ENCODE measurements around the gene HERC4.

The HERC4 gene

GRCh38 chr10:68074775-68075549, at the start of gene HERC4:
HERC4 (minus strand) TSS chr10:68075283; CDS start chr10:68073108, 2,175 bp downstream.
- H3K4me3 ChIP-seq (ENCODE audit: low read depth in 1 of 2, low read length in 2 of 2) = peak within 1 kb of the TSS; percentile 78 to 98
- H3K27me3 ChIP-seq (ENCODE audit: low read depth, low read length) = no peaks in the 10 kb centered on the region
- H3K9me3 ChIP-seq (ENCODE audit: control insufficient read depth in 1 of 2, low read length in 2 of 2) = no peaks in the 10 kb centered on the region
- H3K36me3 ChIP-seq (ENCODE audit: control insufficient read depth in 1 of 2, insufficient read depth in 2 of 2, low read length in 2 of 2) = peaks cover 0 to 9% of the 10 kb centered on the region in 2 donors
- H3K4me1 ChIP-seq (ENCODE audit: control insufficient read depth in 1 of 2, insufficient read depth in 2 of 2, low read length in 2 of 2) = peaks cover 9 to 24% of the 10 kb centered on the region in 2 donors
- peak within 1 kb of the TSS; percentile 95 for H3K27ac ChIP-seq (ENCODE audit: low read length)

DNA sequence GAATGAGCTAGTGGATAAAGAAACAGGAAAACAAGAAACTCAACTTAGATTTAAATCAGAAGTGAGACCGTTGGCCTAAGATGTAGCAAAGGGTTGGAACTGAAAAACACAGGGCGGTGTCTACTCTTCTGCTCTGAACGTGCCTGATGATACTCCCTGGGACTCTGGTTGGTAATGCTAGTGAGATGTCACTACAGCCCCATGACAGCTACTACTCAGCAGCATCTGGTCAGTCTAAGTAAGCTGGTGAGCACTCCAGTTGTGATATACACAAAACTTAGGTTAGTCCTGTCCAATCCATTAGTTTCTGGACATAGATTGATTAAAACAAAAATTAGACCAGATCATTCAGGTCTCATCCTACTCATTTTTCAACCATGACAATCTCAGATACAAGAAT, 49.6 kb upstream of the HERC4 start:
- Histone ChIP-seq H3K4me1 (ENCODE audit: control insufficient read depth in 1 of 2, insufficient read depth in 2 of 2, low read length in 2 of 2) (no peaks in the 10 kb centered on the region), H3K4me3 (ENCODE audit: low read depth in 1 of 2, low read length in 2 of 2) (no peak overlapping the region), H3K9me3 (ENCODE audit: control insufficient read depth in 1 of 2, low read length in 2 of 2) (no peaks in the 10 kb centered on the region)

DNA sequence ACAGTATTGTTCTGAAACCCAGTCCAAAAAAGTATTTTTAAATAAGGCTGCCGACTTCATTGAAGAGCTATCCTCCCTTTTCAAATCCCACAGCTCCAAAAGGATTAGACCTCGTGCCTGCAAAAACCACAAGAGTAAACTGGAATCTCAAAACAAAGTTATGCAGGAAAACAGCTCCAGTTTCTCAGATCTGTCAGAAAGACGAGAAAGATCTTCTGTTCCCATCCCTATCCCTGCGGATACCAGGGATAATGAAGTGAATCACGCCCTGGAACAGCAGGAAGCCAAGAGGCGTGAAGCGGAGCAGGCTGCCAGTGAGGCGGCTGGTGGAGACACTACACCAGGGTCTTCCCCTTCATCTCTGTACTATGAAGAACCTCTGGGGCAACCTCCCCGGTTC, 46.8 kb upstream of the HERC4 start:
- Histone ChIP-seq H3K27me3 (ENCODE audit: low read depth, low read length) (no peaks in the 10 kb centered on the region), H3K9me3 (ENCODE audit: control insufficient read depth in 1 of 2, low read length in 2 of 2) (no peaks in the 10 kb centered on the region), H3K36me3 (ENCODE audit: control insufficient read depth in 1 of 2, insufficient read depth in 2 of 2, low read length in 2 of 2) (no peaks in the 10 kb centered on the region), H3K4me3 (ENCODE audit: low read depth in 1 of 2, low read length in 2 of 2) (no peak overlapping the region), H3K4me1 (ENCODE audit: control insufficient read depth in 1 of 2, insufficient read depth in 2 of 2, low read length in 2 of 2) (no peaks in the 10 kb centered on the region), H3K27ac (ENCODE audit: low read length) (no peak overlapping the region)

More for the DNA sequence above, 49.6 kb upstream of the HERC4 start:
- Histone ChIP-seq H3K27ac (ENCODE audit: low read length) (no peak overlapping the region), H3K27me3 (ENCODE audit: low read depth, low read length) (no peaks in the 10 kb centered on the region), H3K36me3 (ENCODE audit: control insufficient read depth in 1 of 2, insufficient read depth in 2 of 2, low read length in 2 of 2) (no peaks in the 10 kb centered on the region)

DNA sequence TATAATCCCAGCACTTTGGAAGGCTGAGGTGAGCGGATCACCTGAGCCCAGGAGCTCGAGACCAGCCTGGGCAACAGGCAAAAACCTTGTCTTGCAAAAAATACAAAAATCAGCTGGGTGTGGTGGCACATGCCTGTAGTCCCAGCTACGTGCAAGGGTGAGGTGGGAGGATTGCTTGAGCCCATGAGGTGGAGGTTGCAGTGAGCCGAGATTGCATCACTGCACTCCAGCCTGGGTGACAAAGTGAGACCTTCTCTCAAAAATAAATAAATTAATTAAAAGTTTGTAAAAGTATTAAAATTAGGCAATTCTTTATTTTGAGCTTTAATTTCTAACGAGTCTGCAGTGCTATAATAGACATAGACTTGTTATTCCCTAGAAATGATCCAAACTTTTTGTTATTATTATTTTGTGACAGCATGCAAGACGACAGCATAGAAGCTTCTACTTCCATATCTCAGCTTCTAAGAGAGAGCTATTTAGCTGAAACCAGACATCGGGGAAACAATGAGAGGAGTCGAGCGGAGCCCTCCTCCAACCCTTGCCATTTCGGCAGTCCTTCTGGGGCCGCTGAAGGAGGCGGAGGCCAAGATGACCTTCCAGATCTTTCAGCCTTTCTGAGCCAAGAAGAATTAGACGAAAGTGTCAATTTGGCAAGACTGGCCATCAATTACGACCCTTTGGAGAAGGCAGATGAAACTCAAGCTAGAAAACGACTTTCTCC, 46.1 kb upstream of the HERC4 start:
- no peaks in the 10 kb centered on the region for H3K36me3 ChIP-seq (ENCODE audit: control insufficient read depth in 1 of 2, insufficient read depth in 2 of 2, low read length in 2 of 2)
- no peaks in the 10 kb centered on the region for H3K27me3 ChIP-seq (ENCODE audit: low read depth, low read length)
- H3K4me1 ChIP-seq (ENCODE audit: control insufficient read depth in 1 of 2, insufficient read depth in 2 of 2, low read length in 2 of 2) = no peaks in the 10 kb centered on the region
- no peak overlapping the region for H3K27ac ChIP-seq (ENCODE audit: low read length)
- no peaks in the 10 kb centered on the region for H3K9me3 ChIP-seq (ENCODE audit: control insufficient read depth in 1 of 2, low read length in 2 of 2)
- H3K4me3 ChIP-seq (ENCODE audit: low read depth in 1 of 2, low read length in 2 of 2) = no peak overlapping the region

GRCh38 chr10:68118657-68119056, 43.6 kb upstream of the HERC4 start:
- Histone ChIP-seq H3K9me3 (ENCODE audit: control insufficient read depth in 1 of 2, low read length in 2 of 2) (no peaks in the 10 kb centered on the region), H3K4me3 (ENCODE audit: low read depth in 1 of 2, low read length in 2 of 2) (no peak overlapping the region), H3K4me1 (ENCODE audit: control insufficient read depth in 1 of 2, insufficient read depth in 2 of 2, low read length in 2 of 2) (no peaks in the 10 kb centered on the region), H3K27me3 (ENCODE audit: low read depth, low read length) (no peaks in the 10 kb centered on the region), H3K36me3 (ENCODE audit: control insufficient read depth in 1 of 2, insufficient read depth in 2 of 2, low read length in 2 of 2) (no peaks in the 10 kb centered on the region), H3K27ac (ENCODE audit: low read length) (no peak overlapping the region)

DNA sequence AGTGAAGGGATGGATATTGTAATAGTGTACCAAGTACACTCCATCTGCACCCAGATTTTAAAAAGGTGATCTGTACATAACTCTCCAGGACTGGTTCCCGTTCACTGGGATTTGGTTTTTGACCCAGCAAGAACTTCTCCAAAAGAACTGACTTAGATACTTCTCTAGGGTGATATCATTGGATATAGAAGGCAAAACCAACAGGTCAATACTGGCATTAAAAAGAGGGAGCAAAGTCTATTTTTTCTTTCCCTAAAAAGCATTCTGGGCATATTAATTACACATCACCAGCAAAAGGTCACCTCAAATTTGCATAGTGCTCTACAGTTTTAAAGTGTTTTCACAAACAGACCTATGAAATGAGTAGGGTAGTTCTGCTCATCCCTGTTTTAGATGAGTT, 37.8 kb upstream of the HERC4 start:
- H3K4me3 ChIP-seq (ENCODE audit: low read depth in 1 of 2, low read length in 2 of 2) = no peak overlapping the region

GRCh38 chr10:68111584-68111983, 36.5 kb upstream of the HERC4 start:
- Histone ChIP-seq H3K27me3 (ENCODE audit: low read depth, low read length) (no peaks in the 10 kb centered on the region), H3K27ac (ENCODE audit: low read length) (no peak overlapping the region), H3K9me3 (ENCODE audit: control insufficient read depth in 1 of 2, low read length in 2 of 2) (no peaks in the 10 kb centered on the region), H3K4me1 (ENCODE audit: control insufficient read depth in 1 of 2, insufficient read depth in 2 of 2, low read length in 2 of 2) (peaks cover 4% of the 10 kb centered on the region in 2 donors), H3K4me3 (ENCODE audit: low read depth in 1 of 2, low read length in 2 of 2) (no peak overlapping the region), H3K36me3 (ENCODE audit: control insufficient read depth in 1 of 2, insufficient read depth in 2 of 2, low read length in 2 of 2) (no peaks in the 10 kb centered on the region)

More for the DNA sequence above, 37.8 kb upstream of the HERC4 start:
- no peaks in the 10 kb centered on the region for H3K36me3 ChIP-seq (ENCODE audit: control insufficient read depth in 1 of 2, insufficient read depth in 2 of 2, low read length in 2 of 2)
- no peaks in the 10 kb centered on the region for H3K27me3 ChIP-seq (ENCODE audit: low read depth, low read length)
- H3K4me1 ChIP-seq (ENCODE audit: control insufficient read depth in 1 of 2, insufficient read depth in 2 of 2, low read length in 2 of 2) = peaks cover 4% of the 10 kb centered on the region in 2 donors
- no peak overlapping the region for H3K27ac ChIP-seq (ENCODE audit: low read length)
- no peaks in the 10 kb centered on the region for H3K9me3 ChIP-seq (ENCODE audit: control insufficient read depth in 1 of 2, low read length in 2 of 2)

DNA sequence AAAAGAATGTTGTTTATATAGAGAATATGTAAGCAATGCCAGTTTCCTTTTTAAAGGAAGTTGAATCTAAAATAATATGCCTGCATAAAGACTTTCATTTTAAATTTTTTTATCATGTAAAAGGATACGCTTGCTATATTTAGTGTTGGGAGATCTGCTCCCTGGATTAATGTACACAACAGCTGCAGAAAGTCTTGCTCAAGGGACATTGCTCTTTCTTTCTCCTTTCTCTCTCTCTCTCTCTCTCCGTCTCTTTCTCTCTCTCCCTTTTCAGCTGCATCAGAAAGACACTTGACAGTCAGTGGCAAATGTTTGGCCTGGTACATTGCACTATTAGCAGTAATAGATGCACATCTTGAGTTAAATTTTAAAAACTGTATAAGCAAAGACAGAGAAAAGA, 34.9 kb upstream of the HERC4 start:
- no peaks in the 10 kb centered on the region for H3K36me3 ChIP-seq (ENCODE audit: control insufficient read depth in 1 of 2, insufficient read depth in 2 of 2, low read length in 2 of 2)
- H3K9me3 ChIP-seq (ENCODE audit: control insufficient read depth in 1 of 2, low read length in 2 of 2) = no peaks in the 10 kb centered on the region
- no peaks in the 10 kb centered on the region for H3K27me3 ChIP-seq (ENCODE audit: low read depth, low read length)
- peak overlapping the region in 1 of 2 donors; percentile 17 for H3K4me3 ChIP-seq (ENCODE audit: low read depth in 1 of 2, low read length in 2 of 2)
- H3K4me1 ChIP-seq (ENCODE audit: control insufficient read depth in 1 of 2, insufficient read depth in 2 of 2, low read length in 2 of 2) = peaks cover 4% of the 10 kb centered on the region in 2 donors
- no peak overlapping the region for H3K27ac ChIP-seq (ENCODE audit: low read length)

GRCh38 chr10:68109331-68109730, 34.2 kb upstream of the HERC4 start, which contains the start of gene MYPN:
MYPN (plus strand) TSS chr10:68109488; CDS start chr10:68121439, 11,951 bp downstream.
- H3K27ac ChIP-seq (ENCODE audit: low read length) = no peak within 1 kb of the TSS
- no peaks in the 10 kb centered on the region for H3K27me3 ChIP-seq (ENCODE audit: low read depth, low read length)
- H3K4me1 ChIP-seq (ENCODE audit: control insufficient read depth in 1 of 2, insufficient read depth in 2 of 2, low read length in 2 of 2) = peaks cover 4% of the 10 kb centered on the region in 2 donors
- H3K4me3 ChIP-seq (ENCODE audit: low read depth in 1 of 2, low read length in 2 of 2) = peak within 1 kb of the TSS in 1 of 2 donors; percentile 17
- no peaks in the 10 kb centered on the region for H3K36me3 ChIP-seq (ENCODE audit: control insufficient read depth in 1 of 2, insufficient read depth in 2 of 2, low read length in 2 of 2)
- H3K9me3 ChIP-seq (ENCODE audit: control insufficient read depth in 1 of 2, low read length in 2 of 2) = no peaks in the 10 kb centered on the region

DNA sequence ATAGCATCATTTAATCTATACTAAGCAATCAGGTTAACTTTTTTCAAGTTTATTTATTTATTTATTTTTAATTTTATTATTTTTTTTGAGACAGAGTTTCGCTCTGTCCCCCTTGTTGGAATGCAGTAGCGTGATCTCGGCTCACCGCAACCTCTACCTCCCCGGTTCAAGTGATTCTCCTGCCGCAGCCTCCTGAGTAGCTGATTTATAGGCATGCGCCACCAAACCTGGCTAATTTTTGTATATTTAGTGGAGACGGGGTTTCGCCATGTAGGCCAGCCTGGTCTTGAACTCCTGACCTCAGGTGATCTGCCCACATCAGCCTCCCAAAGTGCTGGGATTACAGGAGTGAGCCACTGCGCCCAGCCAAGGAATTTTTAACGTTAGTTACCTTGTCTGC, 33.6 kb upstream of the HERC4 start:
- Histone ChIP-seq H3K4me3 (ENCODE audit: low read depth in 1 of 2, low read length in 2 of 2) (no peak overlapping the region), H3K27me3 (ENCODE audit: low read depth, low read length) (no peaks in the 10 kb centered on the region), H3K4me1 (ENCODE audit: control insufficient read depth in 1 of 2, insufficient read depth in 2 of 2, low read length in 2 of 2) (peaks cover 4% of the 10 kb centered on the region in 2 donors), H3K36me3 (ENCODE audit: control insufficient read depth in 1 of 2, insufficient read depth in 2 of 2, low read length in 2 of 2) (no peaks in the 10 kb centered on the region), H3K9me3 (ENCODE audit: control insufficient read depth in 1 of 2, low read length in 2 of 2) (no peaks in the 10 kb centered on the region), H3K27ac (ENCODE audit: low read length) (no peak overlapping the region)

DNA sequence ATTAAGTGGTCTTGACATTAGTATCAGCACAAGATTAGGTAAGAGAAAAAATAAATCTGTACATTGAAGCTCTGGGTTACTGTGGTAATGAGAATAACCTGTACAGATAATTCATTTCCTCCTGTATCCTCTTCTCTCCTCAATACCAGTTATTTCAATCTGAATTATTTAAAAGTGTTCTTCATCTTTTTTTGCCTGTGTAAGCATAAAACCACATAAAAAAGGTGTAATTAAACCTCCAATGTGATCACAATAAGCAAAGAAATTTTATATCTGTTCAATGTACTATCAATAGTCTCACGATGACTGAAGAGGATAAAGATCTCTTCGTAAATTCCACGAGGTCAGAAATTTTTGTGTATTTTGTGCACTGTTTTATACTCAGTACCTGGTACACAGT, 33.0 kb upstream of the HERC4 start:
- no peaks in the 10 kb centered on the region for H3K36me3 ChIP-seq (ENCODE audit: control insufficient read depth in 1 of 2, insufficient read depth in 2 of 2, low read length in 2 of 2)
- no peaks in the 10 kb centered on the region for H3K9me3 ChIP-seq (ENCODE audit: control insufficient read depth in 1 of 2, low read length in 2 of 2)
- H3K4me1 ChIP-seq (ENCODE audit: control insufficient read depth in 1 of 2, insufficient read depth in 2 of 2, low read length in 2 of 2) = peaks cover 4% of the 10 kb centered on the region in 2 donors
- H3K27me3 ChIP-seq (ENCODE audit: low read depth, low read length) = no peaks in the 10 kb centered on the region
- H3K27ac ChIP-seq (ENCODE audit: low read length) = no peak overlapping the region
- no peak overlapping the region for H3K4me3 ChIP-seq (ENCODE audit: low read depth in 1 of 2, low read length in 2 of 2)
